WERI-Rb-1 (cell line): Measurements from ENCODE around the gene LIPG.

Source experiments
- DNase-seq: peaks from one replicate; pipeline ENCODE4 v3.0.0-alpha.2; 2020
- H3K27ac ChIP-seq: fragments of 250-450 bp; sonication (Bioruptor Pico); 2 replicates; pipeline ENCODE4 v1.5.1; 2020; ENCODE audit warnings: mild to moderate bottlenecking, moderate library complexity
- H3K27me3 ChIP-seq: fragments of 250-450 bp; sonication (Bioruptor Pico); 2 replicates; pipeline ENCODE4 v1.5.1; 2021; ENCODE audit warnings: mild to moderate bottlenecking, low read depth, moderate library complexity; ENCODE audit not compliant: insufficient read depth, severe bottlenecking
- H3K36me3 ChIP-seq: fragments of 250-450 bp; sonication (Bioruptor Pico); 2 replicates; pipeline ENCODE4 v1.5.1; 2020; ENCODE audit warnings: mild to moderate bottlenecking, moderate library complexity
- H3K4me3 ChIP-seq: 2 replicates; pipeline ENCODE4 v1.5.1; 2011; ENCODE audit warnings: low read depth, mild to moderate bottlenecking, control low read depth, low read length
- H3K9me3 ChIP-seq: fragments of 250-450 bp; sonication (Bioruptor Pico); 2 replicates; pipeline ENCODE4 v1.5.1; 2021; ENCODE audit warnings: mild to moderate bottlenecking, moderate library complexity; ENCODE audit not compliant: severe bottlenecking
- TF ChIP-seq, protein P1 (sequence below): IDR thresholded peaks from 2 replicates; pipeline ENCODE4 v1.5.1; 2011; ENCODE audit warnings: low read depth, mild to moderate bottlenecking, control low read depth, inconsistent platforms, low read length

LIPG gene

DNA sequence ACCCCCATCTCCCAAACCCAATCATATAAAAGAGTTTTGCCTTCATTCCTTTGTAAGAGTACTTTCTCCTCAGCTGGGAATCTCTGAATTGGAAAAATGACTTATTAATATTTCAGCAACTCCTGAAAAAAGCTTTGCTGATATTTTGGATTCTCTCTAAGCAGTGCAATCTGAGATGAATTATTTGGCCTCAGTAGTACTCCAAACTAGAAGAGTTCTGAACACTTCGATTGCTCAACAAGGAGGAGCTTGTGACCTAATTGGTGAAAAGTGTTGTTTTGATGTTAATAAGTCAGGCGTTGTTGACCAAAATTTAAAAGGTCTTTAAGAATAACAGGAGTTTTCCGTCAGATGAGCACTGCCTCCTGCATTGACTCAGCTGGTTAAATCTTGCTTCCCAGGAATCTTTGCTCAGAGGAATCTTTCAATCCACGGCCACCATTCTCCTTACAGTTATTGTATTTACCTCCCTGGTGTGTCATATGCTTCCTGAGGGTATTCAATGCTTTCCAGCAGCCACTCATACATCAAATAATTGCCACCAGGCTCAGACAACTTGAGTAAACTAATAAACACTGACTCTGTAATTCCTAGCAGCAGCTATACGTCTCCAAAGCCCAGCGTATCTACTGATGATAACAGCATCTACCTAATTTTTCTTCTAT, 24.5 kb upstream of the LIPG start:
- peaks cover 8% of the 10 kb centered on the region for H3K9me3 ChIP-seq
- no peaks in the 10 kb centered on the region for H3K36me3 ChIP-seq
- no peaks in the 10 kb centered on the region for H3K27me3 ChIP-seq
- TF ChIP-seq, protein P1, sequence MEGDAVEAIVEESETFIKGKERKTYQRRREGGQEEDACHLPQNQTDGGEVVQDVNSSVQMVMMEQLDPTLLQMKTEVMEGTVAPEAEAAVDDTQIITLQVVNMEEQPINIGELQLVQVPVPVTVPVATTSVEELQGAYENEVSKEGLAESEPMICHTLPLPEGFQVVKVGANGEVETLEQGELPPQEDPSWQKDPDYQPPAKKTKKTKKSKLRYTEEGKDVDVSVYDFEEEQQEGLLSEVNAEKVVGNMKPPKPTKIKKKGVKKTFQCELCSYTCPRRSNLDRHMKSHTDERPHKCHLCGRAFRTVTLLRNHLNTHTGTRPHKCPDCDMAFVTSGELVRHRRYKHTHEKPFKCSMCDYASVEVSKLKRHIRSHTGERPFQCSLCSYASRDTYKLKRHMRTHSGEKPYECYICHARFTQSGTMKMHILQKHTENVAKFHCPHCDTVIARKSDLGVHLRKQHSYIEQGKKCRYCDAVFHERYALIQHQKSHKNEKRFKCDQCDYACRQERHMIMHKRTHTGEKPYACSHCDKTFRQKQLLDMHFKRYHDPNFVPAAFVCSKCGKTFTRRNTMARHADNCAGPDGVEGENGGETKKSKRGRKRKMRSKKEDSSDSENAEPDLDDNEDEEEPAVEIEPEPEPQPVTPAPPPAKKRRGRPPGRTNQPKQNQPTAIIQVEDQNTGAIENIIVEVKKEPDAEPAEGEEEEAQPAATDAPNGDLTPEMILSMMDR = no peak
- H3K27ac ChIP-seq = no peak overlapping the region
- H3K4me3 ChIP-seq = no peak overlapping the region
- no peak for DNase-seq

DNA sequence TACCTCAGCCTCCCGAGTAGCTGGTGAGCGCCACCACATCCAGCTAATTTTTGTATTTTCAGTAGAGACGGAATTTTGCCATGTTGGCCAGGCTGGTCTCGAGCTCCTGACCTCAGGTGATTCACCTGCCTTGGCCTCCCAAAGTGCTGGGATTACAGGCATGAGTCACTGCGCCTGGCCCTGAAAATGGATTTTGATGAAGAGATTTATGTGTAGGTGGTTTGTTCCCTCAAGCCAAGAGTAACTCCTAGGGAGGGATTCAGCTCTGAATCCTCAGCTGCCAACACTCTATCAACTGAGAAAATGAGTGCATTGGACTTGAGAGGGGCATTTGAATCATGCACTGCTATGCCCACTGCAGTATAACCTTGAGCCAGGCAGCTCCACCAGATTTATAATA, 17.5 kb upstream of the LIPG start:
- H3K27ac ChIP-seq = no peak overlapping the region
- TF ChIP-seq, protein P1 = no peak
- H3K4me3 ChIP-seq = no peak overlapping the region
- no peaks in the 10 kb centered on the region for H3K27me3 ChIP-seq
- no peak for DNase-seq
- no peaks in the 10 kb centered on the region for H3K9me3 ChIP-seq
- H3K36me3 ChIP-seq = no peaks in the 10 kb centered on the region

DNA sequence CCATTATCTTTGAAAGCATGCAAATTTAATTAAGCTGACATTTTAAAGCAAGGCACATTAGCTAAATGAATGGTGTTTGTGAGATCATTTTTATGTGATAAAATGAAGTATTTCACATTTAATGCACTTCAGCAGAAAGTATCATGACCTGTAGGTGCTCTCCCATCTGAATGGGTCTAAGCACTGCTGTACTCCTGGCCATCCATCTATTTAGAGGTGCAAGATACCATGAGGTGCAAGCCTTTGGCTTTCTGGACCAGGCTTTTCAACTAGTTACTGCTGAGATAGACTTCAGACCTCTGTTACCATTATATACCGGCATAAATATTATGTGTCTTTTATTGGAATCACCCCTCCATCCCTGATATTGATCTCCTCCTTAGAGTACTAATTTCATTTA, 15.6 kb upstream of the LIPG start:
- Histone ChIP-seq H3K4me3 (no peak overlapping the region), H3K9me3 (no peaks in the 10 kb centered on the region), H3K27ac (no peak overlapping the region), H3K36me3 (no peaks in the 10 kb centered on the region), H3K27me3 (no peaks in the 10 kb centered on the region)
- TF ChIP-seq, protein P1 = no peak
- no peak for DNase-seq

DNA sequence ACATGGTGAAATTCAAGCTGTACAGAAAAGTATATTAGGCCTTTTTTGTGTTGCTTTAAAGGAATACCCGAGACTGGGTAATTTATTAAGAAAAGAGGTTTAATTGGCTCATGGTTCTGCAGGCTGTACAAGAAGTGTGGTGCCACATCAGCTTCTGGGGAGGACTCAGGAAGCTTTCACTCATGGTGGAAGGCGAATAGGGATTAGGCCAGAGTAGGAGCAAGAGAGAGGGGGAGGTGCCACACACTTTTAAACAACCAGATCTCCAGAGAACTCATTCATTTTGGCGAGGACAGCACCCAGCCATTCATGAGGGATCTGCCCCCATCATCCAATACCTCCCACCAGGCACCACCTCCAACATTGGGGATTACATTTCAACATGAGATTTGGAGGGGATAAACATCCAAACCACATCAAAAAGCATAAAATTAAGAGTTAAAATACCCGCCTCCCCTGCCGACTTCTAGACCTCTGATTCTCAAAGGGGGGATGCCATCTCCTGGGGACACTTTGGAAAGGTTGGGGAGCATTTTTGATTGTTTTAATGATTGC, 15.1 kb upstream of the LIPG start:
- Histone ChIP-seq H3K36me3 (no peaks in the 10 kb centered on the region), H3K27ac (no peak overlapping the region), H3K27me3 (no peaks in the 10 kb centered on the region), H3K4me3 (no peak overlapping the region), H3K9me3 (no peaks in the 10 kb centered on the region)
- TF ChIP-seq, protein P1 = no peak
- no peak for DNase-seq

DNA sequence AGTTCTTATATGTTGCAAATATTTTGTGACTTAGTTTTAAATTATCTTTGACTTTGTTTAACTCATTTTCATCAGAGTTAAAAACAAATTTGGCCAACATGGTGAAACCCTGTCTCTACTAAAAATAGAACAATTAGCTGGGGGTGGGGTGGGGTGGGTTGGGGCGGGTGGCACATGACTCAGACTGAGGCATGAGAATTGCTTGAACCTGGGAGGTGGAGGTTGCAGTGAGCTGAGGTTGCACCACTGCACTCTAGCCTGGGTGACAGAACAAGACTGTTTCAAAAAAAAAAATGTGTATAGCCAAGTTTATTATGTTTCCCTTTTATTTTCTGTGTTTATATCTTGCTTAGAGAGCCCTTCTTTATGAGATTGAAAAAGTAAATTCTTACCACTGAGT, 14.2 kb upstream of the LIPG start:
- no peak for DNase-seq
- Histone ChIP-seq H3K36me3 (no peaks in the 10 kb centered on the region), H3K9me3 (peaks cover 8% of the 10 kb centered on the region), H3K27me3 (no peaks in the 10 kb centered on the region), H3K4me3 (no peak overlapping the region), H3K27ac (no peak overlapping the region)
- TF ChIP-seq, protein P1 = no peak

DNA sequence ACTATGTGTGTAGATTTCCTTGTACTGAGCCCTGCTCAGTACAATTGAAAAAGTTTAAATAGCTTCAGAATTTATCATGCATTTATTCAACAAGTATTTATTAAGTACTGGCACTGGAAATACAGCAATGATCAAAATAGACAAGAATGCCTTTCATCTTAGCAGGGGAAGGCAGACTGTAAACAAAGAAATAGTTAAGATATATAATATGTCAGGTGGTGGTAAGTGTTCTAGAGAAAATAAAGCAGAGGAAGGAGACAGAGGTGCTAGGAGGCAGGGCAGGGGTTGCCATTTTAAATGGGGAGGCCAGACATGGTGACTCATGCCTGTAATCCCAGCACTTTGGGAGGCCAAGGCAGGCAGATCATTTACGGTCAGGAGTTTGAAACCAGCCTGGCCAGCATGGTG, 13.6 kb upstream of the LIPG start:
- no peaks in the 10 kb centered on the region for H3K36me3 ChIP-seq
- H3K27me3 ChIP-seq = no peaks in the 10 kb centered on the region
- H3K4me3 ChIP-seq = no peak overlapping the region
- no peak overlapping the region for H3K27ac ChIP-seq
- TF ChIP-seq, protein P1 = no peak
- peaks cover 12% of the 10 kb centered on the region for H3K9me3 ChIP-seq
- no peak for DNase-seq
